Measurements from ENCODE around the gene ATE1.
"Not testable (repeated sequence)": the region's sequence is repeated elsewhere in the genome, so short reads cannot be mapped to it uniquely, and the experiment has no call there.

Gene ATE1

DNA sequence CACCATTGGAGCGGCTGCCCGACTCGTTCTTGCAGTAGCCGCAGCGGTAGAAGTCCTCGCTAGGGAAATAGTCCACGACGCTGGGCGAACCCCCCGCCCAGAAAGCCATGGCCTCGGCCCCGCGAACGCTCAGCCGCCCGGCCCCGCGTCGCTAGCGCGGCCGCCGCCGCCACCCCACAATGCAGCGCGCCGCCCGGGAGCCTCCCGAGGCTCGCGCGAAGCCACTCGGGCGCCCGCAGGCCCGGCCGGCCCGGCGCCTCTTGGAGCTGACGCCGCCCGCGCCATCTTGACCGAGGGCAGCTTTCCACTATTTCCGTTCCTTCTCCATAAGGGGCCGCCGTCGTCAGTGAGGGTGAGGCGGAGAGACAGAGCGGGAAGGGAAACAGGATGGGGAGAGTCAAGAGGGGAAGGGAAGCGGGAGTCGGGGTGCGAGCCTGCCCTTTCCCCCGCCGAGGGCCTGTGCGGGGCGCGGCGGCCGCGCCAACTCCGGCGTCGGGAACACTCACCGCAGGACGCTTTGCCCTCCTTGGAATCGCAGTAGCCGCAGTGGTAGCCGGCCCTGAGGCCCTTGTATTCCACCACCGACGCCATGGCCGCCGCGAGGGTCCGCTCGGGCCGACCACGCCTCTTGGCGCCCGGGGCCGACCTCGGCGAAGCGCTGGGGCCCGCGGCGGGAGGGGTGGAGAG lies at the start of gene ATE1:
Gene ATE1, minus strand, starts transcription at position 191 of the 687 bp plus-strand sequence. Its CDS starts 82 bp downstream, at position 109.
- peak; percentile 74 for DNase-seq (ENCODE audit: low read depth)

- no peak for DNase-seq (ENCODE audit: low read depth)
Measured at GRCh38 chr10:121976607-121977006, 48.8 kb upstream of the ATE1 start.

GRCh38 chr10:121975295-121976086 lies 47.7 kb upstream of the ATE1 start:
- no peak for DNase-seq (ENCODE audit: low read depth)

GRCh38 chr10:121974535-121975294 lies 46.9 kb upstream of the ATE1 start, which contains the start of gene NSMCE4A:
Gene NSMCE4A (minus strand): TSS chr10:121975217. CDS start chr10:121975165, 52 bp downstream.
- peak; percentile 20 for DNase-seq (ENCODE audit: low read depth)

DNA sequence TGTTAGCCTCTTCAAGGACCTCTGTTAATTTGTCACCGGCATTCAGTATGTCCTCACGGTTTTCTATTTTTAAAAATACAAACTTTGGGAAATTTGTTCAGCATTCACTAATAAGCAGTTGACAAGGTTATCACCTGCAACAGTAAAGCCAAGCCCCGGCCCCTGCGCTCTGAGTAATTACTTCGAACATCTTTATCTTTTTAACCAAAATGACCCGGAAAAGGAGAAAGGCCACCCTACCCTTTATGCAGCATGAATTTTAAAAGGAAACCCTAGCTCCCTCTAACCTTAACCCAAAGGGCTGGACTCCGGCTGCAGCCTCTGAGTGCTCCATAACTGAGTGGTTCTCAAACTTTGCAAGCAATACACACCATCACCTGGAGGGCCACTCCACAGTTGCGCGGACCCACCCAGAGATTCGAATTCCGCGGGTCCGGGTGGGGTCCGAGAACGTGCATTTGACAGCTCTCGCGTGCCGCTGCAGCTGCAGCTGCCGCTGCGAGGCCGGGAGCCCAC lies 46.2 kb upstream of the ATE1 start:
- DNase-seq (ENCODE audit: low read depth) = no peak

GRCh38 chr10:121969086-121969485 lies 41.3 kb upstream of the ATE1 start:
- not testable (repeated sequence) for DNase-seq (ENCODE audit: low read depth)

DNA sequence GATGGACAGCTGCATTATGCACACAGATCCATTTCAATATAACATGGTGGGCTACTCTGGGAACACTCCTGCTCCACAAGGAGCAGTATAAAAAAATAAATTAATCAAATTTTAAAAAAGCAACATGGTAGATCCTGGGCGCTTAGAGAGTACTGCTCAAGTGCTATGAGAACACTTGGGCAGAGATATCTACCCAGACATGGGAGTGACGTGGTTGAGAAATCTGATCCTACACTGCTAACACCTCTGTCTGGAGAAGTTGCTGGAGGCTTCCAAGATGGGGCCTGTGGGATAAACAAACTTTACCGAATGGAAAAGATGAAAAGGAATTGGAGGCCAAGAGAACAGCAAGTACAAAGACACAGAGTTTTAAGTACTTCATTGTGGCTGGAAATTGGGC lies 38.2 kb upstream of the ATE1 start:
- no peak for DNase-seq (ENCODE audit: low read depth)

GRCh38 chr10:121961456-121961855 lies 33.6 kb upstream of the ATE1 start:
- no peak for DNase-seq (ENCODE audit: low read depth)

DNA sequence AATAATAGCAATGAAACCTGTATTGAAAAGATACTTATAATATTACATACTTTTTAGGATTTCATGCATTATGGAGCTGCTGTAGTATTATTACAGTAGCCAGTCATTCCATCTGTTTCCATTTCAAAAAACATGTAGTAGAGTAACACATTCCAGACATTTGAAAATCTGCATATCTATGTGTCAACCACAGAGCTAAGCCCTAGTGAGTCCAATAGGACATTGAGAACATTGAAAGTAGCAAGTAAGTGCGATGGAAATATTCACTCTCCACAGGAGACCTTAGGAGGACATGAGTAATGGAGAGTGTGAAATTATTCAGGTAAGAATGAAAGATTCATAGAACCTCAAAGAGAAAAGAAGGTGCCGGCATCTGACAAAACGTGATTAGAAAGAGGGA lies 31.8 kb upstream of the ATE1 start:
- DNase-seq (ENCODE audit: low read depth) = no peak

DNA sequence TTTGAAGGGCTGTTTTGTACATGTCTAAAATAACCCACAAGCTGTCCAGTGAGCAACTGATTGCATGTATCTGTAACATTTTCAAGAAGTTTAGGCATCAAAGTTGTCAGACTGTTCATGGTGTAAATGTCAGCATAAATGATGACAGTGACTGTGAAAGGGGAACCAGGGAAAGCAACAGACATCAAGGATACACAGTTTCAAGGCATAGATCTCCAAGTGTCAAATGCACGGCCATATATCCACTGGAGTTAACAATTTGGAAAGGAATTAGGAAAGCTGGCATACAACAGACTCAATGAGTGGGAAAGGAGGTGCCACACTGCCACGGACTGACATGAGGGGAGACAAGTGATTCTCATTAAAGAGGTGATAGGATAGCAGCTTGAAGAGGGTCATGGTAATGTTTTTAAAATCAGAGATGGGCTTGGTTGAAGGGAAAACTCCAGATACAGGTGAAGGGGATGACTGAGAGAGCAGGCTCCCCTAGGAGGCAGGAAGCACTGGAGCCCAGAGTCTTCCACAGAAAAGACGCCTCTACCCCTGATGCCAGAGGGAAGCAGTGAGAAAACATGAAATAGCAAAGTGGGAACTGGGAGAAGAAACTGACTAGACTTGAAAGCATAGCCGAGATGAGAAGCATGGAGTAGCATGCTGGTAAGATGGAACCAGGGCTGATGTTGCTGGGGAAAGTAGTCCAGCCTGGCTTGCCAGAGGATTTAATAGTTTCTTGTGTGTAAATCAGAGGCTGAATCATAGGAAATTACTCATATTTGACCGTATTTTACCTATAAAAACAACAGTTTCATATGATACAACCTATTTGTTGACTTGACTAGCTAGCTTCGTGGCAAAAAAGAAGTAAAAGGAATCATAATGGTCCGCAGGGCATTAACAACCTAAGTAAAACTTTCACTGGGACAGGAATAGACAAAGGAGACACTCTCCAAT lies 28.6 kb upstream of the ATE1 start:
- DNase-seq (ENCODE audit: low read depth) = no peak

DNA sequence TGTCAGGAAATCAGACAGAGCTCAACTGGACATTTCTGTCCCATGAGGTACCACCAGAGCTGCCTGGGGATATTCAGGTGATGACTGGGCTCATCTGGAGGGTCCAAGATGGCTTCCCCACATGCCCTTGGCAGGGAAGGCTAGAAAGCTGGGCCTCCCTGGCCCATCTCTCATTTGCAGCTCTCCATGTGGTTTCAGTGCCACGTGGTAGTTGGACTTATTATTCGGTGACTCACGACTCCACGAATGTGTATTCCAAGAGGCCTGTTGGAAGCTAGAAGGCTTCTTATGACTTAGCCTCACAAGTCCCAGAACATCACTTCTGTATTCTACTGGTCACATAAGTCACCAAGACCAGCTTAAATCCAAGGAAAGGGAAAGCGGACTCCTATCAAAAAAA lies 24.4 kb upstream of the ATE1 start:
- no peak for DNase-seq (ENCODE audit: low read depth)

- no peak for DNase-seq (ENCODE audit: low read depth)
Measured at GRCh38 chr10:121949451-121949850, 21.6 kb upstream of the ATE1 start.

- no peak for DNase-seq (ENCODE audit: low read depth)
Measured at GRCh38 chr10:121949049-121949448, 21.2 kb upstream of the ATE1 start.

- DNase-seq (ENCODE audit: low read depth) = no peak
Measured at GRCh38 chr10:121947343-121948330, 19.8 kb upstream of the ATE1 start.

DNA sequence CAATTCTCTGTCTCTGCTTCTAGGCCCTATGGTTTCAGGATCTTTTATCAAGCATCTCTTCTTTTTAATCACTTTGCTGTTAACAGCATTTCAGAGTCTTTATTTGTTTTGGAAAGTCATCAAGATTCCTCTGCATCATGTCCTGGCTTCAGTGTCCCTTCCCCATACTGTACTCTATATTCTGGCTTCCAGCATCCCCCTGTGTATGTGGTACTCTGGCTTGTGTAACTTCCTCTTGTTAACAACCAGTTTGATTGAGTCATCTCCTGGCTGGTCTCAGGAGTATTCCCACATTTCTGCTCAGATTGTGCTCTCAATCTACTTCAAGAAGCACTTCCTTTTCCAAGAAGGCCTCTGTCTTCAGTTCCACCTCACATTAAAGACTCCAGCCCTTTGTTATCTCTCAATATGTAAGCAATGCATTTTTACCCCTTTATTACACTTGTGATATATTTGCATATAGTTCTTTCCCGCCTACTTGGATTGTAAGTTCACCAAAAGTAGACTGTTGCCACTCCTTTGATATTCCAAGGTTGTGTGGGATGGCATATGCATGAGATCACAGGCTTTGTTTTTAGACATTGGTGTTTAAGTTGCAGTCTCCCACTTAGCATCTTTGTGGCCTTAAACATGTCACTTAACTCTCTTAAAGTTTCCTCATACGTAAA lies 15.1 kb upstream of the ATE1 start:
- DNase-seq (ENCODE audit: low read depth) = no peak

DNA sequence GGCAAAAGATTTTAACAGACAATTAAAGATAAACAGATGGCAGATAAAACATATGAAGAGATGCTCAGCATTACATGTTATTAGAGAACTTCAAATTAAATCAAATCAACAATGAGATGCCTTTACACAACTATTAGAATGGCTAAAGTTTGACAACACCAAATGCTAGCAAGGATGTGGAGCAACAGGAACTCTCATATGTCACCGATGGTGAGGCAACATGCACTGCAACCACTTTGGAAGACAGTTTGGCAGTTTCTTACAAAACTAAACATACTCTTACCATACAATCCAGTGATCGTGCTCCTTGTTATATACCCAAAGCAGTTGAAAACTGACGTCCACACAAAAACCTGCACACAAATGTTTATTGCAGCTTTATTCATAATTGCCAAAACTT lies 13.7 kb upstream of the ATE1 start:
- no peak for DNase-seq (ENCODE audit: low read depth)

GRCh38 chr10:121936295-121936694 lies 8.5 kb upstream of the ATE1 start:
- DNase-seq (ENCODE audit: low read depth) = no peak

DNA sequence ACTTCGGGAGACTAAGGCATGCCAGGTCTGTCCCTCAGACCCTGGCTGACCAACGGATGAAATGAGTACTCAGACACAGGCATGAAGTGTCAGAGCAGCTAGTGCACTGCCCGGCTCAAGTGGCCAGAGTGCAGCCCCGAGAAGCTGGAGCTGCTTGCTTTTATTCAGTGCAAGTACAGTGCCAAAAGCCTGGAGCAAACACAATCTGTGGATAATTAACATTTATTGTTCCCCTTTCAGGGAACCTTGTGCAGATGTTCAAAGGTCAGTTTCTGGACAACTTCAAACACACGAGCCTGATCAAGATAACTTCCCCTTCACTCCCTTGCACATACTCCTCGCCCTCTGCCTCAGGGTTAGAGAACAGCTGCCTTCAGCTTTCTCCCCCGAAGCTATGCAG lies 7.9 kb upstream of the ATE1 start:
- no peak for DNase-seq (ENCODE audit: low read depth)

DNA sequence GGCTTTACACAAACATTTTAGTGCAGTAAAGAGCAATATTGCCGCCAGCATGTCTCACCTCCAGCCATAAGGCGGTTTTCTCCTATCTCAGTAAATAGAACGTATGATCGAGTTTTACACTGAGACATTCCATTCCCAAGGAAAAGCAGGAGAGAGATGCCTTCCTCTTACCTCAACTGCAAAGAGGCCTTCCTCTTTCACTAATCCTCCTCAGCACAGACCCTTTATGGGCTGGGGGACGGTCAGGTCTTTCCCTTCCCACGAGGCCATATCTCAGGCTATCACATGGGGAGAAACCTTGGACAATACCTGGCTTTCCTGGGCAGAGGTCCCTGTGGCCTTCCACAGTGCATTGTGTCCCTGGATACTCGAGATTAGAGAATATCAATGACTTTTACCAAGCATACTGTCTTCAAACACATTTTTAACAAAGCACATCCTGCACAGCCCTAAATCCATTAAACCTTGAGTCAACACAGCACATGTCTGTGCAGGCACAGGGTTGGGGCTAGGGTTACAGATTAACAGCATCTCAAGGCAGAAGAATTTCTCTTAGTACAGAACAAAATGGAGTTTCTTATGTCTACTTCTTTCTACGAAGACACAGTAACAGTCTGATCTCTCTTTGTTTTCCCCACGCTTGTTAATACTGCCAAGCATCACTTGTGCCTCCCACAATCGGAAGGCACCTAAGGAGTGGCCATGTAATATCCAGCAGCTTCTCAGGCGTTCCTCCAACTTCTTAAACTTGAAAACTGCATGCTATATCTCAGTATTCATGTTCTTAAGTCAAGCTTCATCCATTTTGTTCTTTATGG lies 2.6 kb upstream of the ATE1 start:
- not testable (repeated sequence) for DNase-seq (ENCODE audit: low read depth)

Measured in T-helper 22 cell (primary cell).